Fibroblast of mammary gland (primary cell): ENCODE measurements around the gene RALGDS.
"Not testable (repeated sequence)": the region's sequence is repeated elsewhere in the genome, so short reads cannot be mapped to it uniquely, and the experiment has no call there.

ENCODE experiments used
- DNase-seq: peaks from one replicate; pipeline ENCODE4 v3.0.0-alpha.2; 2010; ENCODE audit warnings: low read depth
- H3K4me3 ChIP-seq: 2 replicates; pipeline ENCODE4 v1.5.1; 2011; ENCODE audit warnings: low read depth, mild to moderate bottlenecking, low read length, moderate library complexity; ENCODE audit not compliant: control insufficient read depth
- CTCF ChIP-seq: conservative IDR thresholded peaks from 2 replicates; pipeline ENCODE4 v1.5.1; 2011; ENCODE audit warnings: low read depth, low read length, inconsistent platforms; ENCODE audit not compliant: control insufficient read depth, insufficient read depth

RALGDS gene

GRCh38 chr9:133064241-133065069, 56.6 kb downstream of the RALGDS start:
- H3K4me3 ChIP-seq: no peak overlapping the region
- no peak for TF ChIP-seq CTCF
- DNase-seq: no peak

GRCh38 chr9:133063500-133064231, 57.4 kb downstream of the RALGDS start:
- no peak overlapping the region for H3K4me3 ChIP-seq
- no peak for TF ChIP-seq CTCF
- no peak for DNase-seq

- no peak overlapping the region for H3K4me3 ChIP-seq
- TF ChIP-seq CTCF: no peak
- no peak for DNase-seq
Observed at GRCh38 chr9:133063159-133063499, 57.9 kb downstream of the RALGDS start.

GRCh38 chr9:133062569-133062968, 58.5 kb downstream of the RALGDS start:
- not testable (repeated sequence) for H3K4me3 ChIP-seq, DNase-seq

GRCh38 chr9:133061764-133062145, 59.3 kb downstream of the RALGDS start, which contains the start of gene CEL:
CEL (plus strand) TSS chr9:133061981; CDS start chr9:133062003, 22 bp downstream.
- DNase-seq: not testable (repeated sequence)

GRCh38 chr9:133061019-133061763, 59.8 kb downstream of the RALGDS start:
- H3K4me3 ChIP-seq, DNase-seq: not testable (repeated sequence)

More at GRCh38 chr9:133061764-133062145, 59.3 kb downstream of the RALGDS start, which contains the start of gene CEL:
- not testable (repeated sequence) for H3K4me3 ChIP-seq

- no peak overlapping the region for H3K4me3 ChIP-seq
- no peak for TF ChIP-seq CTCF
- no peak for DNase-seq
Observed at GRCh38 chr9:133060417-133060841, 60.6 kb downstream of the RALGDS start.

- no peak for DNase-seq
- no peak for TF ChIP-seq CTCF
- H3K4me3 ChIP-seq: no peak overlapping the region
Observed at GRCh38 chr9:133059623-133060022, 61.4 kb downstream of the RALGDS start.
